HUDEP-2 (cell line): ENCODE results near the gene TRPM6.
"Not testable (repeated sequence)": the region's sequence is repeated elsewhere in the genome, so short reads cannot be mapped to it uniquely, and the experiment has no call there.

Source experiments
- DNase-seq, 76 experiments: peaks; one replicate each; lab custom pipeline; 2025; ENCODE audit not compliant: unreplicated experiment in 76 of 76; lab: John Stamatoyannopoulos, UW

The TRPM6 gene

DNA sequence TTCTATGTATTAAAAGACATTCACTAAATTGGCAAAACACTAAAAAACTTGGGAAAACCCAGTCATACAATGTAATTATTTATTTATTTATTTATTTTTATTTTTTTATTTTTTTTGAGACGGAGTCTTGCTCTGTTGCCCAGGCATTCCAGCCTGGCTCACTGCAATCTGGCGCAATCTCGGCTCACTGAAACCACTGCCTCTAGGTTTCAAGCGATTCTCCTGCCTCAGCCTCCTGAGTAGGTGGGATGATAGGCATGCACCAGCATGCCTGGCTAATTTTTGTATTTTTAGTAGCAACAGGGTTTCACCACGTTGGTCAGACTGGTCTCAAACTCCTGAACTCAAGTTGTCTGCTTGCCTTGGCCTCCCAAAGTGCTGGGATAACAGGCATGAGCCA lies 27.5 kb downstream of the TRPM6 start:
- DNase-seq, result not testable (repeated sequence)

DNA sequence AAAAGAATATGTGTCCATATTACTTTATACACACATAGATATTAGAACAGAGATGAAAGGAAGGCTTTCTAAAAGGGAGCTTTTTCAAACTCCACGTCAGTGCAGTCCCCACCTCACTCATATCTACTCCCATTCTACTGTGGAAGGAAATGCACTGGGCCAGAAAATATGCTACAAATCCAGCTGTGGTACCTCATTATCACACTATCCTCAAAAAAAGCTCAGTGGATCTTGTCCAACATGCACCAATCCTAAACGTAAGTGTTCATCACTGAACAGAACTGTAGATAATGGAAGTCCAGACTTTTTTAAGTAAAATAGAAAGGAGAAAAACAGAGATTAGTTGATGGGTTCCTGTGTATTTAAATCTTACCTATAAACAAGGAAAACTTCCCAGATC lies 27.9 kb downstream of the TRPM6 start:
- no peak for DNase-seq

GRCh38 chr9:74858751-74859414 lies 28.8 kb downstream of the TRPM6 start:
- no peak for DNase-seq

DNA sequence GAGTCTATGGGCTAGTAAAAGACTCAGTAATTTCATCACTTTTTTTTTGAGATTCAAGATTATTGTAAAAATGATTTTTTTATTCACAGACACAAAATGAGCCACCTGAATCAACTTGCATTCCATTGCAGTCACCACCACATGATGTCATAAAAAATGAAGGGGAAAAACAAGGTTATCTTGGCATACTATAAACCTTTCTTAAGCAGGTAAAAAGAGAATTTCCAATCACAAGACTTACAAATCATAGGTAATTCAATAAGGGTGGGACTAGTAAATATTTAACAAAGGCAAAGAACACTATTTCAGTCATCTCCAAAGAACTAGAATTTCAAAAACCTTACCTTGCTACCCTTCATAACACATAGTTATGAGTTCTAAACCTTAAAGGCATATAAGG lies 30.7 kb downstream of the TRPM6 start:
- DNase-seq, result no peak

GRCh38 chr9:74855072-74855471 lies 32.6 kb downstream of the TRPM6 start:
- DNase-seq, result no peak

GRCh38 chr9:74853024-74853423 lies 34.7 kb downstream of the TRPM6 start:
- not testable (repeated sequence) for DNase-seq

- DNase-seq, result no peak
Observed at GRCh38 chr9:74848153-74848525, 39.6 kb downstream of the TRPM6 start.

DNA sequence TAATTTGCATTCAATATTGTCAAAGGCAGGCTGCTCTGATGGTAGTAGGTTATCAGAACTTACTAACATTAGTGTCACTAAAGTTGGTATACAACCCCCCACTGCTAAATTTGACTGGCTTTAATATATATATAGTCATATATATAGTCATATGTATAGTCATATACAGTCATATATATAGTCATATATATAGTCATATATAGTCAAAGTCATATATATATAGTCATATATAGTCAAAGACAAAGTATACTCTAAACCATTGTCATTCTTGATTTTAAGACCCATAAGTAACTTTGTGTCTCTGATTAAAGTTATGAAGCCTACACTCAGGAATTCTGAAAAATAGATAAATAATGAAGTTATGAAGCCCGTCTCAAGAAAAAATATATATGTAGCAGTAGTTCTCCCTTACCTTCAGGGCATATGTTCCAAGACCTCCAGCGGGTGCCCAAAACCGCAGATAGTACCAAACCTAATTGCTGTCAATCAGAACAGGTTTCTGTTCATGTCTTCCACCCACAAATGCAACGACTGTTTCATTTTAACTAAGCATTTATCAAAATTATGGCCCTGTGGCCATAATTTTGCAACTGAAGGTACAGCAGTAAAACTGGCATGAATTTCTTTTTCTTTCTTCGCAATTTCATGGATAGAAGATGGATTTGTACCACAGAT lies 40.1 kb downstream of the TRPM6 start:
- no peak for DNase-seq

DNA sequence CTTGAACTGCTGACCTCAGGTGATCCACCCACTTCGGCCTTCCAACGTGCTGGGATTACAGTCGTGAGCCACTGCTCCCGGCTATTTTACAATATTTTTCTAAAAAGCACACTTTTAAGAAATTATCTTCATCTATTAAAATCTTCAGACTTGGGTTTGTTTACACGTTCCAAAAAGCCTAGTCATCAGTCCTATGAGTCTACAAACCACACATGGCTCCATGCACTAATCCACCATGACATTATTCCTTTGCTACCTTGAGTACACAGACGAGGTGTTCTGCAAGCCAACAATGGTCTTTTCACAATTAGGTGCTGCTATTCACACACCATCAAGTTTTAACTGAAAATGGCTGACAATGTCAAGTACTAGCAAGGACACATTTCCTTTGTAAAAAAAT lies 41.0 kb downstream of the TRPM6 start:
- DNase-seq, result no peak

GRCh38 chr9:74838351-74838750 lies 49.4 kb downstream of the TRPM6 start:
- no peak for DNase-seq

DNA sequence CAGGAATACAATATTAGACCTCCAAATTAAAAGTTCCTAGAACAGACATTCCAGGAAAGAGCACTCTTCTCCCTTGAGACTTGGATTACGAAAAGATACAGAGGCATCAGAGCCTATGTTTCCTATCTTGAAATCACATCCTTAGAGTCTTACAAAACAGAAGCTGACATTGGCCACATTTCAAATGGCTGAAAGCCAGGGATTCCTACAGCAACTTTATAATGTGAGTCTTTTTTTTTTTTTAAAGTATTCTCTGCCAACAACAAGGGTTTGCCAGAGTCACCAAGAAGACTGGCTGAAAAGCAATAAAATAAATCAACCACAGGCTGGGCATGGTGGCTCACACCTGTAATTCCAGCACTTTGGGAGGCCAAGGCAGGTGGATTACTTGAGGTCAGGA lies 63.1 kb downstream of the TRPM6 start:
- peak in 2 of 76 experiments; percentile 1 to 4 for DNase-seq

- DNase-seq, result no peak
Observed at GRCh38 chr9:74821636-74822035, 66.1 kb downstream of the TRPM6 start.

DNA sequence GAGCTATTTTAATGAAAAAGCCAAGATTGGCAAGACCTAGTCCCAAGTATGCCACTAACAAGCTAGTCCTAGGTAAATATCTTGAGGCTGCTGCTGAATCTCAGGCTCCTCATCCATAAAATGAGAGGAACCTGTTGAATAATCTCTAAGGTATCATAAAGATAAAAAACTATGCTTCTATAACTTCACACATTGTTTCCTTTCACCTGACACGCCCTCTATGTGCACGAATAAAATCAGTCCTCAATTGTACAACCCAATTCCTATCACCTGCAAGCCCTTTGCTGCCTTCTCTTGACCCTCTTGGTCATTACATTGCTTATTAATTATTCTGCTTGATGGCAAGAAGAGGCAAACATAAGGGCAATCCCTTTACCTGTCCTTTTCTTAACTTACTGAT lies 69.9 kb downstream of the TRPM6 start:
- DNase-seq, result no peak

DNA sequence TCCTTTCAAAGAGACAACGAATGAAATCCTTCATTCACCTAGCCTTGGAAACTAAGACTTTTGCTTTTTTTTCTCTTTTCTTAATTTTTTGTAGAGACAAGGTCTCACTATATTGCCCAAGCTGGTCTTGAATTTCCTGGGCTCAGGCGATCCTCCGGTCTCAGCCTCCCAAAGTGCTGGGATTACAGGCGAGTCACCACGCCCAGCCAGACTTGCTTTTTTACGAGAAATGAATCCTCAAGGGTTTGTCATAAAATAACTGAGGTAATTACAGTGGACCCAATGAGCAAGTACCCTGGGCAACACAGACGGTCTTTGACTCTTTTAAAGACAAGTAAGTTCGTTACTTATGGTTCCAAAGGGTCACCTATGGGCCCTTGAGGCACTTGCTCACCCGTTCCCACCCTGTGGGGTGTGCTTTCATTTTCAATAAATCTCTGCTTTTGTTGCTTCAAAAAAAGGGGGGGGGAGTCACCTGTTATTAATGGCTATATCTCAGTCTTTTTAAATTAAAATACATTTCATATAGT lies 70.4 kb downstream of the TRPM6 start:
- DNase-seq, result no peak

GRCh38 chr9:74810200-74810599 lies 77.5 kb downstream of the TRPM6 start:
- no peak for DNase-seq

DNA sequence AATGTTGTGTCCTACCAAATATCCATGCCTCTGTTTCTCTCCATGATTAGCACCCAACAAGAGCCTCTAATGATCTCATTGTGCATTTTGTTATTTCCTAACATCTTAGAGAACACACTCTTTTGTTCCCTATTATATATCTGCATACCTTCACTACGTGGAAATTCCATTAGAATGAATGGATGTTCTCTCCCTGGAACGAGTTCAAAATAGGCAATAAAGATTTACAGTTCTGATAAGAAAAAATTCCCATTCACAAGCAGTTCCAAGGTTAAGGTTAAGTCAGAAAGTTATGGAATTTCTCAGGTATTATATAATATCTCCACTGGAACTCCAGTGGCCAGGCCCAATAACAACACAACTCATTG lies 83.7 kb downstream of the TRPM6 start:
- DNase-seq, result no peak

- DNase-seq, result no peak
Observed at GRCh38 chr9:74803376-74804017, 84.2 kb downstream of the TRPM6 start.

DNA sequence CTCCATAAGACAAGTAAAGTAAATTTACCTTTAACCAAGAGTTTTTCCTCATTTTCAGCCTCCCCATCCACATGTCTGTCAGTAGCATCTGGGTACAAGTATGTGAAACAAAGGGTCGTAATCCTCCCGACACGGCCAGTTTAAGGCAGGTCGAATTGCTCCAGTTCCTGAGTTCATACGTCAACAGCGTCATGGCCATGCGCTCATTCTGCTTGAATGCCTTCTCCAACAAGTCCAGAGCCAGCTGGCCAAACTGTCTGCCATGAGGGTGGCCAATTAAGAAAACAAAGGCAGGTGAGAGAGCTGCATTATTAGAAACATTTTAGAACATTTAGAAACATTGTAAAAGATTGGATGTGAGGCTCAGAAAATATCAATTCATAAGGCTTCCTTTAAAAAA lies 87.5 kb downstream of the TRPM6 start:
- no peak for DNase-seq

GRCh38 chr9:74795803-74796202 lies 91.9 kb downstream of the TRPM6 start:
- DNase-seq, result no peak

- DNase-seq, result no peak
Observed at GRCh38 chr9:74795081-74795480, 92.6 kb downstream of the TRPM6 start.

- DNase-seq, result no peak
Observed at GRCh38 chr9:74784506-74784905, 103.2 kb downstream of the TRPM6 start.

DNA sequence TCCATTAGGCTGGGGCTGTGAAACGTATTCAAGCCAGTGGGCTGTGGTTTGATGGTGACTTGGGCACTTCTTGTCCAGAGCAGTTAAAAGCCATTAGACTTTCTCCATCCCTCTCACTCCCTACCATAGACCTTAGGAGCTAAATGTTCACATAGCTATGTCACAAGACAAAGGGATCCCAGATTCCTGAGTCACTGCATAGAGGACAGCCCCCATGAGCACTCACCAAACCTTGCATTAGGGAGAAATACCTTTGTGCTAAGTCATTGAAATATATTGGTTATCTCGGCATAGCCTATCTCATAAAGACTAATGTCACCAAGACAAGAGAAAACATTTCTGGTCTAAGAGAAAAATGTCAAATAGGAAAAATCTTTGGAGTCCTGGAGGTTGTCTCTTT lies 104.3 kb downstream of the TRPM6 start:
- no peak for DNase-seq
